ENCODE results near the gene CDKN2AIPNL.
A peak's percentile ranks its signal among the peaks of the same experiment; 100 is the strongest.

Gene CDKN2AIPNL

DNA sequence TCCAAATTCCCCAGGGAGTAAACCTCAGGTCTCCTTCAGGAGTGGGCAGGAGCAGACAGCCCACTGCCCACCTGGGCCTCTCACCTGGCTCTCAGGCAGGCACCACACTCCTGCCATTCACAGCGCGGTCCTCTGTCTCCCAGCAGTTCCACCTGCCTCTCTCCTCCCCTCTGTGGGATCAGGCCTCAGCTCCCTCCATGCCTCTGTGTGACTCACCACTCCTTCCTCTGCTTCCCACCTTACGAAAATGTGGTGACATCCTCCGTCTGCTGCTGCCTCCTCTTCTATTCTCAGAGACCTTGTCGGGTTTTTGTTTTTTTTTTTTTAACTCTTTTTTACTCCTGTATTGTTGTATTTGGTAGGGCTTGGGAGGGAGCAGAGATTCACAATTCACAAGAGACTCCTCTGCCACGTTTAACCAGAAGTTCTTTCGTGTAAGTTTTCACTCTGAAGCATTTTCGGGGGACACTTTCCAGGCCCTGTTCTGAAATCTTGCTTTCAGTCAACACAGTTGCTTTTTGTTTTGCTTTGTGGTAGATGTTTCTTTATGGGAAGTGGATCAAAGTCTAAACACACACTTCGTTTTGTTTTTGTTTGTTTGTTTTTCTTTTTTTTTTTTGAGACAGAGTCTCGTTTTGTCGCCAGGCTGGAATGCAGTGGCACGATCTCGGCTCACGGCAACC lies 21.1 kb upstream of the CDKN2AIPNL start:
- no peak overlapping the region for H3K27ac ChIP-seq (ENCODE audit: low read length)
- H3K79me2 ChIP-seq (ENCODE audit: low read length), result no peaks in the 10 kb centered on the region
- TF ChIP-seq EZH2phosphoT487 (IDR thresholded peaks at IDR 0.05; ENCODE audit: low read depth) (no peak), CTCF (IDR thresholded peaks at IDR 0.05; ENCODE audit: low read depth, low read length) (no peak)
- no peak overlapping the region for H2AFZ ChIP-seq (ENCODE audit: low read depth, low read length)
- no peaks in the 10 kb centered on the region for H3K9me3 ChIP-seq (ENCODE audit: insufficient read depth, low read length)
- H3K36me3 ChIP-seq (replicated peaks; ENCODE audit: low read depth, low read length), result no peaks in the 10 kb centered on the region
- H3K4me3 ChIP-seq (ENCODE audit: low read length), result no peak overlapping the region
- no peaks in the 10 kb centered on the region for H4K20me1 ChIP-seq (ENCODE audit: insufficient read depth, low read length)
- H3K4me1 ChIP-seq (ENCODE audit: low read length), result no peaks in the 10 kb centered on the region
- H3K27me3 ChIP-seq (ENCODE audit: low read depth, low read length), result no peaks in the 10 kb centered on the region
- H3K4me2 ChIP-seq (ENCODE audit: low read length), result no peak overlapping the region
- H3K9ac ChIP-seq (ENCODE audit: low read length), result no peak overlapping the region

- no peaks in the 10 kb centered on the region for H4K20me1 ChIP-seq (ENCODE audit: insufficient read depth, low read length)
- H3K9ac ChIP-seq (ENCODE audit: low read length), result no peak overlapping the region
- no peak overlapping the region for H3K27ac ChIP-seq (ENCODE audit: low read length)
- TF ChIP-seq CTCF (IDR thresholded peaks at IDR 0.05; ENCODE audit: low read depth, low read length), result no peak
- TF ChIP-seq EZH2phosphoT487 (IDR thresholded peaks at IDR 0.05; ENCODE audit: low read depth), result no peak
- H3K36me3 ChIP-seq (replicated peaks; ENCODE audit: low read depth, low read length), result no peaks in the 10 kb centered on the region
- H3K79me2 ChIP-seq (ENCODE audit: low read length), result no peaks in the 10 kb centered on the region
- no peak overlapping the region for H3K4me3 ChIP-seq (ENCODE audit: low read length)
- no peak overlapping the region for H2AFZ ChIP-seq (ENCODE audit: low read depth, low read length)
- H3K4me1 ChIP-seq (ENCODE audit: low read length), result no peaks in the 10 kb centered on the region
- no peak overlapping the region for H3K4me2 ChIP-seq (ENCODE audit: low read length)
- H3K27me3 ChIP-seq (ENCODE audit: low read depth, low read length), result no peaks in the 10 kb centered on the region
- no peaks in the 10 kb centered on the region for H3K9me3 ChIP-seq (ENCODE audit: insufficient read depth, low read length)
Measured at GRCh38 chr5:134432174-134432573, 20.5 kb upstream of the CDKN2AIPNL start.

DNA sequence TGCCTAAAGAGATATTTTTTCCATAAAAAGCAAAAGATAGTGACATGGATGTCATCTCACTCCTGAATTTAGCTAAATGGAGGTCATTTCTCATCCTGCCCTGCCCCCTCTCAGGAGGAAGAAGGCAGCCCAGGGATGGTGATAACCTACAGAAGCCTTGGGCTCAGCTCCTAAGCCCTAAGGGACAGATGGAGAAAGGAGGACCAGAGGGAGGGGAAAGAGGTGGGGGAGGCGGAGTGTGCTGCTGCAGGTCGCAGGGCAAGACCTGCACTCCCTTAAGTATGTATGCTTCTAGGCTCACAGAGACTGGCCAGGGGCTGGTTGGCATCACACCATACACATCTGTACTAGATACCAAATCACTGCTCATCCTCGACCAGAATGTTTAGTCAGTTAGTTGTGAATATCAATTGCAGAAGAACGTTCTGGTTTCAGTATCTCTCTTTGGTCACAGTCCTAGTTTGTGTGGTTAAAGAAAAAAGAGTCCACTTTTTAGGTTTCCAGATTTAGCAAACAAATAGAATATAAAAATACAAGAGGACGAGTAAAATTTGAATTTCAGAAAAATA lies 18.4 kb upstream of the CDKN2AIPNL start:
- Histone ChIP-seq H3K79me2 (ENCODE audit: low read length) (no peaks in the 10 kb centered on the region), H3K4me2 (ENCODE audit: low read length) (peak overlapping the region; percentile 34), H3K4me1 (ENCODE audit: low read length) (no peaks in the 10 kb centered on the region), H3K9me3 (ENCODE audit: insufficient read depth, low read length) (no peaks in the 10 kb centered on the region), H3K27ac (ENCODE audit: low read length) (no peak overlapping the region), H3K27me3 (ENCODE audit: low read depth, low read length) (no peaks in the 10 kb centered on the region), H3K4me3 (ENCODE audit: low read length) (no peak overlapping the region), H3K9ac (ENCODE audit: low read length) (no peak overlapping the region), H2AFZ (ENCODE audit: low read depth, low read length) (peak overlapping the region; percentile 60), H3K36me3 (replicated peaks; ENCODE audit: low read depth, low read length) (no peaks in the 10 kb centered on the region), H4K20me1 (ENCODE audit: insufficient read depth, low read length) (no peaks in the 10 kb centered on the region)
- TF ChIP-seq CTCF (IDR thresholded peaks at IDR 0.05; ENCODE audit: low read depth, low read length) (no peak), EZH2phosphoT487 (IDR thresholded peaks at IDR 0.05; ENCODE audit: low read depth) (no peak)

- no peaks in the 10 kb centered on the region for H3K4me1 ChIP-seq (ENCODE audit: low read length)
- H3K27ac ChIP-seq (ENCODE audit: low read length), result no peak overlapping the region
- TF ChIP-seq CTCF (IDR thresholded peaks at IDR 0.05; ENCODE audit: low read depth, low read length) (no peak), EZH2phosphoT487 (IDR thresholded peaks at IDR 0.05; ENCODE audit: low read depth) (no peak)
- no peak overlapping the region for H3K9ac ChIP-seq (ENCODE audit: low read length)
- H3K4me3 ChIP-seq (ENCODE audit: low read length), result no peak overlapping the region
- H3K27me3 ChIP-seq (ENCODE audit: low read depth, low read length), result no peaks in the 10 kb centered on the region
- H4K20me1 ChIP-seq (ENCODE audit: insufficient read depth, low read length), result no peaks in the 10 kb centered on the region
- H2AFZ ChIP-seq (ENCODE audit: low read depth, low read length), result no peak overlapping the region
- no peaks in the 10 kb centered on the region for H3K9me3 ChIP-seq (ENCODE audit: insufficient read depth, low read length)
- H3K79me2 ChIP-seq (ENCODE audit: low read length), result no peaks in the 10 kb centered on the region
- no peak overlapping the region for H3K4me2 ChIP-seq (ENCODE audit: low read length)
- no peaks in the 10 kb centered on the region for H3K36me3 ChIP-seq (replicated peaks; ENCODE audit: low read depth, low read length)
Measured at GRCh38 chr5:134427540-134428041, 15.9 kb upstream of the CDKN2AIPNL start.
